ENCODE results near the gene C10orf105.

C10orf105 gene

GRCh38 chr10:71701496-71702132 lies 18.0 kb downstream of the C10orf105 start:
- Histone ChIP-seq H3K79me1 (ENCODE audit: low read length) (no peaks in the 10 kb centered on the region), H2BK12ac (ENCODE audit: low read length) (no peak overlapping the region), H4K91ac (ENCODE audit: low read depth, low read length) (no peak overlapping the region), H3K18ac (ENCODE audit: low read length) (no peak overlapping the region), H4K12ac (ENCODE audit: low read depth, low read length) (no peak overlapping the region), H3K4ac (ENCODE audit: low read depth, low read length) (no peak overlapping the region), H3K4me2 (ENCODE audit: low read length) (no peak overlapping the region), H3K79me2 (ENCODE audit: control insufficient read depth, insufficient read depth, low read length, poor library complexity) (no peaks in the 10 kb centered on the region), H3K27me3 (ENCODE audit: insufficient read depth, low read length) (no peaks in the 10 kb centered on the region), H3K36me3 (ENCODE audit: control insufficient read depth in 1 of 2, insufficient read depth in 2 of 2, low read length in 2 of 2) (no peaks in the 10 kb centered on the region), H2BK120ac (ENCODE audit: insufficient read depth, low read length, poor library complexity) (no peak overlapping the region), H3K9ac (ENCODE audit: low read length) (no peak overlapping the region), H2AK5ac (ENCODE audit: low read length) (no peak overlapping the region), H3K27ac (ENCODE audit: low read depth, low read length) (no peak overlapping the region), H2AFZ (ENCODE audit: insufficient read depth, low read length, poor library complexity) (no peak overlapping the region), H3K9me3 (ENCODE audit: insufficient read depth, low read depth, low read length) (peaks cover 2% of the 10 kb centered on the region), H3K23ac (ENCODE audit: low read length) (no peak overlapping the region), H4K8ac (ENCODE audit: low read depth, low read length) (no peak overlapping the region), H3K14ac (ENCODE audit: low read length) (no peak overlapping the region), H2BK5ac (ENCODE audit: low read depth, low read length, poor library complexity) (no peak overlapping the region), H3K4me3 (ENCODE audit: low read depth, low read length) (no peak overlapping the region), H3K4me1 (ENCODE audit: control insufficient read depth in 1 of 2, insufficient read depth in 2 of 2, low read length in 2 of 2) (no peaks in the 10 kb centered on the region)
- no CpG with 5 or more reads among the region's 11 CpGs for WGBS (ENCODE audit: extremely low coverage, insufficient coverage, insufficient read length)
- no peak for DNase-seq

- no peaks in the 10 kb centered on the region for H3K79me1 ChIP-seq (ENCODE audit: low read length)
- no CpG with 5 or more reads among the region's 11 CpGs for WGBS (ENCODE audit: extremely low coverage, insufficient coverage, insufficient read length)
These were observed 18.7 kb downstream of the C10orf105 start for GRCh38 chr10:71700731-71701368.

GRCh38 chr10:71698737-71699136 lies 20.8 kb downstream of the C10orf105 start:
- Histone ChIP-seq H3K14ac (ENCODE audit: low read length) (no peak overlapping the region), H2AFZ (ENCODE audit: insufficient read depth, low read length, poor library complexity) (no peak overlapping the region), H2BK5ac (ENCODE audit: low read depth, low read length, poor library complexity) (no peak overlapping the region), H3K27me3 (ENCODE audit: insufficient read depth, low read length) (no peaks in the 10 kb centered on the region), H3K79me1 (ENCODE audit: low read length) (no peaks in the 10 kb centered on the region), H2BK12ac (ENCODE audit: low read length) (no peak overlapping the region), H3K36me3 (ENCODE audit: control insufficient read depth in 1 of 2, insufficient read depth in 2 of 2, low read length in 2 of 2) (no peaks in the 10 kb centered on the region), H3K9ac (ENCODE audit: low read length) (no peak overlapping the region), H2AK5ac (ENCODE audit: low read length) (no peak overlapping the region), H4K8ac (ENCODE audit: low read depth, low read length) (no peak overlapping the region), H3K18ac (ENCODE audit: low read length) (no peak overlapping the region), H3K4ac (ENCODE audit: low read depth, low read length) (no peak overlapping the region), H3K4me2 (ENCODE audit: low read length) (no peak overlapping the region), H4K12ac (ENCODE audit: low read depth, low read length) (no peak overlapping the region), H2BK120ac (ENCODE audit: insufficient read depth, low read length, poor library complexity) (no peak overlapping the region), H4K91ac (ENCODE audit: low read depth, low read length) (no peak overlapping the region), H3K23ac (ENCODE audit: low read length) (no peak overlapping the region), H3K9me3 (ENCODE audit: insufficient read depth, low read depth, low read length) (no peaks in the 10 kb centered on the region), H3K4me1 (ENCODE audit: control insufficient read depth in 1 of 2, insufficient read depth in 2 of 2, low read length in 2 of 2) (no peaks in the 10 kb centered on the region), H3K27ac (ENCODE audit: low read depth, low read length) (no peak overlapping the region), H3K4me3 (ENCODE audit: low read depth, low read length) (no peak overlapping the region), H3K79me2 (ENCODE audit: control insufficient read depth, insufficient read depth, low read length, poor library complexity) (no peaks in the 10 kb centered on the region)
- no peak for DNase-seq
- no CpG with 5 or more reads among the region's 5 CpGs for WGBS (ENCODE audit: extremely low coverage, insufficient coverage, insufficient read length)

More at GRCh38 chr10:71700731-71701368, 18.7 kb downstream of the C10orf105 start:
- no peak overlapping the region for H3K9ac ChIP-seq (ENCODE audit: low read length)
- H3K4me1 ChIP-seq (ENCODE audit: control insufficient read depth in 1 of 2, insufficient read depth in 2 of 2, low read length in 2 of 2): no peaks in the 10 kb centered on the region
- no peak overlapping the region for H2BK120ac ChIP-seq (ENCODE audit: insufficient read depth, low read length, poor library complexity)
- H3K4ac ChIP-seq (ENCODE audit: low read depth, low read length): no peak overlapping the region
- no peaks in the 10 kb centered on the region for H3K36me3 ChIP-seq (ENCODE audit: control insufficient read depth in 1 of 2, insufficient read depth in 2 of 2, low read length in 2 of 2)
- no peaks in the 10 kb centered on the region for H3K27me3 ChIP-seq (ENCODE audit: insufficient read depth, low read length)
- H3K27ac ChIP-seq (ENCODE audit: low read depth, low read length): no peak overlapping the region
- no peak overlapping the region for H4K91ac ChIP-seq (ENCODE audit: low read depth, low read length)
- no peak overlapping the region for H4K8ac ChIP-seq (ENCODE audit: low read depth, low read length)
- H2BK5ac ChIP-seq (ENCODE audit: low read depth, low read length, poor library complexity): no peak overlapping the region
- H3K18ac ChIP-seq (ENCODE audit: low read length): no peak overlapping the region
- no peak overlapping the region for H4K12ac ChIP-seq (ENCODE audit: low read depth, low read length)
- H3K4me3 ChIP-seq (ENCODE audit: low read depth, low read length): no peak overlapping the region
- DNase-seq: no peak
- no peak overlapping the region for H3K4me2 ChIP-seq (ENCODE audit: low read length)
- no peak overlapping the region for H3K14ac ChIP-seq (ENCODE audit: low read length)
- no peak overlapping the region for H2AK5ac ChIP-seq (ENCODE audit: low read length)
- no peaks in the 10 kb centered on the region for H3K79me2 ChIP-seq (ENCODE audit: control insufficient read depth, insufficient read depth, low read length, poor library complexity)
- peaks cover 2% of the 10 kb centered on the region for H3K9me3 ChIP-seq (ENCODE audit: insufficient read depth, low read depth, low read length)
- no peak overlapping the region for H2BK12ac ChIP-seq (ENCODE audit: low read length)
- no peak overlapping the region for H2AFZ ChIP-seq (ENCODE audit: insufficient read depth, low read length, poor library complexity)
- no peak overlapping the region for H3K23ac ChIP-seq (ENCODE audit: low read length)

GRCh38 chr10:71697938-71698709 lies 21.5 kb downstream of the C10orf105 start:
- Histone ChIP-seq H2BK12ac (ENCODE audit: low read length) (no peak overlapping the region), H3K27me3 (ENCODE audit: insufficient read depth, low read length) (no peaks in the 10 kb centered on the region), H4K91ac (ENCODE audit: low read depth, low read length) (no peak overlapping the region), H3K23ac (ENCODE audit: low read length) (no peak overlapping the region), H3K4me2 (ENCODE audit: low read length) (no peak overlapping the region), H3K9me3 (ENCODE audit: insufficient read depth, low read depth, low read length) (no peaks in the 10 kb centered on the region), H3K27ac (ENCODE audit: low read depth, low read length) (no peak overlapping the region), H4K12ac (ENCODE audit: low read depth, low read length) (no peak overlapping the region), H3K79me2 (ENCODE audit: control insufficient read depth, insufficient read depth, low read length, poor library complexity) (no peaks in the 10 kb centered on the region), H3K36me3 (ENCODE audit: control insufficient read depth in 1 of 2, insufficient read depth in 2 of 2, low read length in 2 of 2) (no peaks in the 10 kb centered on the region), H2BK5ac (ENCODE audit: low read depth, low read length, poor library complexity) (no peak overlapping the region), H3K14ac (ENCODE audit: low read length) (no peak overlapping the region), H2BK120ac (ENCODE audit: insufficient read depth, low read length, poor library complexity) (no peak overlapping the region), H2AK5ac (ENCODE audit: low read length) (no peak overlapping the region), H3K4ac (ENCODE audit: low read depth, low read length) (no peak overlapping the region), H3K4me3 (ENCODE audit: low read depth, low read length) (no peak overlapping the region), H3K79me1 (ENCODE audit: low read length) (no peaks in the 10 kb centered on the region), H3K4me1 (ENCODE audit: control insufficient read depth in 1 of 2, insufficient read depth in 2 of 2, low read length in 2 of 2) (no peaks in the 10 kb centered on the region), H3K18ac (ENCODE audit: low read length) (no peak overlapping the region), H3K9ac (ENCODE audit: low read length) (no peak overlapping the region), H2AFZ (ENCODE audit: insufficient read depth, low read length, poor library complexity) (no peak overlapping the region), H4K8ac (ENCODE audit: low read depth, low read length) (no peak overlapping the region)
- DNase-seq: no peak
- no CpG with 5 or more reads among the region's 7 CpGs for WGBS (ENCODE audit: extremely low coverage, insufficient coverage, insufficient read length)
